Activated CD4-positive, CD25-positive, alpha-beta regulatory T cell (primary cell): ENCODE measurements around the gene ADSS1.

Experiments used
- DNase-seq, 4 experiments: peaks; one replicate each; lab custom pipeline; 2025; lab: John Stamatoyannopoulos, UW

The ADSS1 gene

DNA sequence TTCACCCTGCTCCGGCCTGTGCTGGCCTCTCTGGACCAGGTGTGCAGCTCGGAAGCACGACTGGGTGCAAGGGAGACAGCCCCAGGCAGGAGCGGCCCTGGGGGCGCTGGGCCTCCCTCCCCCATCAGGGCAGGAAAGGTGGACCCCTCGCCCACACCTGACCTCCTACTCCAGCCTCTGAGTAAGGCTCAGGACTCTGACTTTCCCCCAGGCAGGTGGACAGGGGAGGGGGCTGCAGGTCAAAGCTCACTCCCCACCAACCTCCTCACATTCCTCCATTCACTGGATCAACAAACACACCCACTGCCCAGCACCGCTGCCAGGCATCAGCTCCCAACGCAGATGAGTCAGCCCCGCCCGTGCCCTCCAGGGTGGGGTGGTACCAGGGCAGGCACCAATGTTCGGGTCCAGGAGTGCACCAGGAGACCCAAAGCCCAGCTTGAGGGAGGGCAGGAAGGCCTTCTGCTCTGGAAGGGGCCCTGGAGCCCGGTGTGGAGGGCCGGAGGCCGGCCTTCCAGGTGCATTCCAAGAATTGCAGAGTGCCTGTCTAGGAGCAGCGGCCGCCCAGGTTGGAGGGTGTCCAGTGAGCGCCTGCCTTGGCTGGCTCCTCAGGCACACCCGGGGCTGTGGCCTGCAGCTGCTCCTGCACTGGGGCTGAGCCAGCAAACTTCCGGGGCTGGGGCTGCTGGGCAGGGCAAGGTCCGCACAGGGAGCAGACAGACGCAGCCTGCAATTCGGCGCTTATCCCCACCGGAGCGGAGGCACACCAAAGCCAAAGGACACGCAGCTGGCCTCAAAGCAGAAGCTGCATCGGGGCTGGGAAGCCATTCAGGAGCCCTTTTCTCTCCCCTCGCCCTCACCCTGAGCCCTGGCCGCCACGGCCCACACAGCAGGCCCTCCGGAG lies 36.2 kb upstream of the ADSS1 start:
- no peak for DNase-seq

DNA sequence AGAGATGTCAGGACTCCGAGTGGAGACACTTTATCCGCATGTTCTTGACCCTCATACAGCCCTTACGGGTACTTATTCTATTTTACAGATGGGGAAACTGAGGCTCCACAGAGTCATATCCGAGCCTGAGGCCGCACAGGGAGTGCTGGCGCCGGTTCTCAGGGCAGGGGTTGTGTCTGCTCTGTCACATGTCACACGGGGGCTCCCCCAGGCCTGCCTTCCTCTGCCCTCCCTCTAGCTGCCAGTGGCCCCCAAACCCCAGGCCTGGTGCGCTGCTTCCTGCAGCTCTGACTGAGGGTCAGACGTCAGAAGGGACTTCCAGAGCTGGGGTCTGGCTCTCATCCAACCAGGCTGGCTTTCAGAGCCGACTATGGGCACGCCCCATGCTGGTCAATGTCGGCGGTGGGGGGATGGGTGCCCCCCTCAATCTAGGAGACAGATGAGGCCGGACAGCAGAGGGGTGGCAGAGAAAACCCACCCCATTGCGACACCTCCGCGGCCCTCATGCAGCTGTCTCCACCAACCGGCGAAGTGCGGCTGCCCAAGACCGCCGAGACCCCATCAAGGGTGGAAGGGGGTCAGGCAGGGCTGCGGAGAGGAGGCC lies 35.4 kb upstream of the ADSS1 start:
- DNase-seq: no peak

DNA sequence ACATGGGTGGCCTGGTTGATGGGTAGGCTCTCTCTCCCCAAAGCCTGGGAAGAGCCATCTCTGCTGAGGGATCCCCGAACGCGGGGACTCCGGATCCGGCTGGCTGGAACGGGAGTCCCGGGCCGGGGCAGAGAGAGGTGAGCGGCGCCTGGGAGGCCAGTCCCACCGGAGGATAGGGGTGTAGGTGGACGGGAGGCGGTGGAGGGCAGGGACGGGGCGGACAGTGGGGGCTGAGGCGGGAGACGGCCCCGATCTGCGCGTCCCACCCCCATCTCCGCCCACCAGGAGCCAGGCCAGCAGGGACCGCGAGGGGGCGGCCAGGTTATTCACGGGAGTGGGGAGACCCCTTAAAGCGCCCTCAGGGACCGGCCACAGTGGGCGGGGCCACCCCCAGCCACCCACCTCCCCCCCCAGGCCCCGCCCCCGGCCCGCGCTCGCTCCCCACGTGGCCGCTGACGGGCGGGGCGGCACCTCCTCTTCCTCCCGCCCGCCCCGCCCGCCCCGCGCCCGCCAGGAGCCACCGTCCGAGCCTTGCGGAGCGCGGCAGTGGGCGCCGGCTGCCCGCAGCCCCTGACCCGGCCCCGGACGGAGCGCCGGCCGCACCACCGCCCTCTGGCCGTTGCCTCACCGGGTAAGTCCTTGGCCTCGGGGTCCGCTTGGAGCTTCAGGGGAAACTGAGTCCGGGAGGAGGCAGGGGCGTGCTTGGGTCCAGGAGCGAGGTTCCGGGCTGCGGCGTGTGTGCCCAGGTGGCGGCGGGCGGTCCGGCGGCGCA lies 34.7 kb upstream of the ADSS1 start, which contains the start of gene INF2:
TSS of gene INF2 (plus strand) at position 510 of the 772 bp plus-strand sequence. CDS start 11,748 bp downstream, outside the sequence.
- DNase-seq: peak in 3 of 4 experiments; percentile 24 to 39 (median 31)

DNA sequence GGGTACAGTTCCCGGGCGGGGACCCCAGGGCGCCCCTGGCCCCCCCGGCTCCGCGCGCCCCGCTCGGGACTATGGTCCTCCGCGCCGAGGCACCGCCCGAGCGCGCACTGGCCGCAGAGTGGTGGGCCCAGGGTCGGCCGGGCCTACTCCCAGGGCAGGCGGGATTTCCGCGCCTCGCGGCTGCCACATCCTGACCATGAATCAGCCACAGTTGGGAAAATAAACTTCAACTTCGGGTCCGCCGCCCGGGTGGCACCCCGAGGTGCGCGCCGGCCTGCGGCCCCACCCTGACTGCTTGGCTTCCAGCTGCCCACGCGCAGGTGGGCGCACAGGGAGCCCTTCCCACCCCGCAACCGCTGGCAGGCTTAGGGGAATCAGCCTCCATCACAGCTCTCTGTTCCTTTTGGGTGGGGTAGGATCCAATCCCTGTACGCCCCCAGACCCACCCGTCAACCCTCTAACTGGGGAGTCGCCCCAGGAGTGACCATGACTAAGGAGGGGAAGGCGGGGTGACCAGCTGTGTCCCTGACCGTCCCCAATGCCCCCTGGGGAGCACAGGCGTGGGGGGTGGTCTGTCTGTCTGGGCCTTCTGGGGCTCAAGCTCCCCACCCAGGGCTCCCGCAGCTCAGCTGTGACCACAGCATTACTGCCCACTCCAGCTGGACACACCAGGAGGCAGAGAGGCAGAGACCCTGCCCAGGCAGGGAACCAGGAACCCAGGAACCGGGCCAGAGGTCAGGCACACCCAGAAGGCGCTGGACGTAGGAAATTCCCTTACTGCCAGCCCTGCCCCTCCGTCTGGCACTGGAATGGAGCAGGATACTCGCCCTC lies 33.9 kb upstream of the ADSS1 start:
- DNase-seq: no peak

DNA sequence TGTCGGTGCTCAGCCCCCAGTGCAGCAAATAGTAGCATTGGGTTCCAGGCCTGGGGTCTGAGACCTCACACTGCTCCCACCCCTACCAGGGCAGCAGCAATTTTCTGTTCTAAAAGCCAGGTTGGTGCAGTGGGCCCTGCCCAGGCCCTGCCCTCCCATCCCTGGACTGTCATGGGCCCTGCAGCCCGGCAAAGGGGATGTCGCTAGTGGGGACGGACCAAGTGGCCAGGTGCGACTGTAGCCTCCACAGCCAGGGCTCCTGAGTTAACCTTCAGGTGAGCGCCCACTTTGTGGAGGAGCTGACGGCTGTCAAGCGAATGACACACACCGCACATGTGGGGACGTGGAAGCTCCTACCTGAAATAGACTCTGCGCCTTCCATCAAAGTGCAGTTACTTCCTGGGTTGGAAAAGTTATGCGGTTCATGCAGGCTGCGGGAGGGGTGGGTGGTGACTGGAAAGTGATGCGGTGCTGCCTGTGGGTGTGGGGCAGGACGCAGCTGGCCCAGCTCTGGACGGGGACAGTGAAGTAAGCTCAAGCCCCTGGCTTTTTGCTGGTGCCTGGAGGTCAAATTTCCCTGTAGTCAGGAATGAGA lies 33.1 kb upstream of the ADSS1 start:
- no peak for DNase-seq

DNA sequence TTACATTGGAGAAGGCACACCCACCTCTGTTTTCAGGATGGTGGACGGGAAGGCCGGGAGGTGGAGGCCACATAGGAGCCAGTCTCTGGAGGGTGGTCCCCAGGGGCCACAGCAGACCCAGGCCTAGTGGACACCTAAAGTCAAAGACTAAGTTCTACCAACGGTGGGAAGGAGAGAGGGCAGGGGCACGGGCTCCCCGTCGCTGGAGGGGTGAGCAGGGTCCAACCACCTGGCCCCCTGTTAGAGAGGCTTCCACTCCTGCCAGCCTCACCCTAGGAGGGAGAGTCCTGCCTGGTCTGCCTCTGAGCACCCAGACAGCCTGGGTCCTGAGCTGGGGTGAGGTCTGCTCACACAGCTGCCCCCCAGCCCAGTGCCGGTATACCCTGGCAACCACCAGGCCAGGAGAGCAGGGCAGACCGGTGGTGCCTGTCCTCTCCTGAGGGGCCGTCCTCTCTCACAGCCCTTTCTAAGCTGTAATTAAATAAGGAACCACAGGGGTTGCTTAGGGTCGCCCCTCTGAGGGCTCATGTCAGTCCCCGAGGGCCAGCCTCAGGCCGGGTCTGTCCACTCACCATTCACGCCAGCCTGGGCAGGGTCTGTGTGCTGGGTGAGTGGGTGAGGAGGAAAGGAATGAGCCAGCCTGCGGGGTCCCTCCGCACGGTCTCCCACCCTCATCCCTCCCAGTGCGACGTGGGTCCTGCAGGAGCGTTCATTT lies 32.3 kb upstream of the ADSS1 start:
- no peak for DNase-seq

DNA sequence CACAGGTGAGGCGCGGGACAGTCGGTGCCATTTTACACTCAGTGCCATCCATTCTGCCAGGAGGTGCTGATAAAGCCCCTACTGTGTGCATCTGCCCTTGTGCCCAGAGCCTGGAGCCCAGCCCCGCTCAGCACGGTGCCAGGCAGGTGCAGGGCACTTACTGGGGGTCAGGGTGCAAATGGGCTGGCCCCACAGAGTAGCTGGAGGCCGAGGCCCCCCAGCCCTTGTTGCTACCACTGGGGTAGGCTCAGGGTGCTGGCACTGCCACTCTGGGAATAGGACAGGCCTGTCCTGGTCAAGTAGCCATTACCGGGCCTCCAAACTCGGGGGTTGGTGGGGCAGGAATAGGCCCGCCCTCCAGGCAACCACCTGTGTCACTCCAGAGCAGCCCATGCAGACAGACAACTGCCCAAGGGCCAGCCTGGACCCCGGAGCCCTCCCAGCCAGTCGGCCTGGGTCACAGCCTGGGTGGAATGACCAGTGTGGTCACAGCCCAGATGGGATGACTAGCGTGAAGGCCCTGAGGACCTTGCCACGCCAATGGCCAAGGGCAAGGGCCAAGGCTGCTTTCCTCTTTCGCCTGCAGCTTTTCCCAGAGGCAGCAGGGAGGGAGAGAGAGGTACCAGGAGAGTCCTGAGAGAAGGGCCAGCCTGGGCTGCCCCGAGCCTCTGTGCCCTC lies 31.6 kb upstream of the ADSS1 start:
- no peak for DNase-seq

DNA sequence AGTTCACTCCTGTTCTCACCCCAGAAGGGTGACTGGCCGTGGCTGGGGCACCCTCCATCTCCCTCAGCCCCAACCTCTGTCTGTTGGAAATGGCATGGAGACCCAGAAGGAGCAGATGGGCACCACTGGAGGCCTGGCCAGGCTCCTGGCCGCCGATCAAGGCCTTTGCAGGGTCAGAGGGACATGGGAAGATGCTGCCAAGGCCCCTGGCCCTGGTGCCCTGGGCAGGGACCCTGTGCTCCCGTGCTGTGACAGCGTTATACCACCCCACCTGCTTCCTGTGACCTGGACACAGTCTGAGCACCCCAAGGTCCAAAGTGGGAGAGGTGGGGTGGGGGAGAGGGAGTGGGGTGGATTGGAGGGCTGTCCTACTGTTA lies 31.1 kb upstream of the ADSS1 start:
- DNase-seq: no peak

DNA sequence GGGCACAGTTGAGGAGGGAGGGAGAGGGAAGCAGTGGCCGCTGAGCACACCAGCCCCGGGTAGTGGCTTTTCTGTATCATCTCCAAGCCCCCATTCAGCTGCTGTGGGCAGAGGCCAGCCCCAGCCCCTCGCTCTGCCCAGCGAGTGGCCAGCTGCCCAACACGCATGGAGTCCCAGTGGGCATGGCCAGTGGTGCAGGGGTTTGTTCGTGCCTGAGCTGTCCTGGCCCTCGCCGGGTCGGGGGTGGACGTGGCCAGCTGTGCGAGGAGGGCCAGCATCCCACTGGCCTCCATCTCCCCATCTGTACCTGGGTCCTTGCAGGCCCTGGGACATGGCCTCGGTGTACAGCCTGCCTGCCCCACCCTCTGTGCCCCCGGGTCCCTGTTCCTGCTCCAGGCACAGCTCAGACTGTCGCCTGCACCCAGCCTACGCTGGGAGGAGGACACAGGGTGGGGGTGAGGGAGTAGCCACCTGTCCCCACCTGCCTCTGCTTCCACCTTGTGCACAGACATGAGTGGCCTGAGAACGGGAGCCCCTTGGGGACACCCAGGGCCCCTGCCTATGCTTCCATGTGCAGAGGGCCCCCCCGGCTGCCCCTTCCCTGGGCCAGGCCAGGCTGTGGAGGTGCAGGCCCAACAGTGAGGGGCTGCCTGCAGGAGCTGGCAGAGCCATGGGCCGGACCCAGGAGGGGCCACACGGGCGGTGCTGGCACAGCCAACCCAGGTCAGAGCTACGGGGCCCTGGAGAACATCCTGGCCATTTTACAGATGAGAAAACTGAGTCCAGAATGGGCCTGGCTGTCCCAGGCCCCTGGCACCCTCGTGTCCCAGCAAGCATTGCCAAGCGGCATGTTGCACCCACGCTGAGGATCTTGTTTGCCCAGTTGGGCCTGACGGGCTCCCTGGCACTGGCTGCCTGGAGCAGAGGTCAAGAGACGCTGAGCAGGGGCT lies 30.3 kb upstream of the ADSS1 start:
- DNase-seq: no peak

DNA sequence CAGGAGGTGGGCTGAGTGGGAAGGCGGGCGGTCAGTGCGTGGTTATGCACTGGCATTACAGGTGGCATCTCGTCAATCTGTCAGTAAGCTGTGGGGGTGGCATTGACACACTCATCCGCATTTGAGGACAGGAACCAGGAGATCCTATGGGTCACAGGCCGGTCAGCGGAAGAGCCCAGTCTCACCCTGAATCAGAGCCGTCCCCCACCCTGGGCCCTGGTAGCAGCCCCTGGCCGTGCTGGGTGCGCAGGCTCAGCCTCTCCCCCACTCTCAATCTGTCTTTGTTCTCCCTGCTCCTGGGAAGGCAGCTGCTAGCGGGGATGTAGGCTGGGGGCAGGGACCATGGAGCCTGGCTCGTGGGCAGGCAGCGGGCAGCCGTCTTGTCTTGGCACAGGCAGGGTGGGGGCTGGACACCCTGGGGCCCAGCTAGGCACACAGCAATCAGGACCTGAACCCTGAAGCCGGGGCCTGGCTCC lies 29.5 kb upstream of the ADSS1 start:
- no peak for DNase-seq

DNA sequence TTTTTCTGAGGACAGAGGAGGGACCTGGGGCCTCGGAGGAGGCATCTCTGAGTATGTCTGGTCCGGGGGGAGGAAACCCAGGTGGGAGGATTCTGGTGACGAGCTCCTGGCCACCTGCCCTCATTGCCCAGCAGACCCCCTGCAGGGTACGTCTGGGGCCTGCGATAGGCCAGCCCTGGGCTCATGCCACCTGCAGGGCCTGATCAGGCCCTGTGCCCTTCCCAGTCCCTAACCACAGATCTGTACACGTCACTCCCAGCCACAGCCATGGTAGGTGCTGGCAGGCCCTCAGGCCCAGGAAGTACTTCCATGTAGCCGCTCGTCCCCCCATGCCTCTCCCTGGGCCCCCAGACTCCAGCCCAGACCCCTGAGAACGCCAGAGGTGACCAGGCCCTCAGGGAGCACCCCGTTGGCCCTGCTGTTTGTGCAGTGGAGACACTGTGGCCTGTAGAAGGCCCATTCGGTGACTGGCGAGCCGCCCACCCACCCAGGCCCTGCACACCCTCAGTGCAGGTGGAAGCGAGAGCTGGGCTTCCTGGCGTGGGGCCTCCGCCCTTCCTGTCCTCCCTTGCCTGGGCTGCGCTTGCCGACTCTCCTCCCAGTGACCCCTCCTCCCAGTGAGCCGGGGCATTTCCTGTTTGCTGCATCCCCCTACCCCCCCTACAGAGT lies 28.9 kb upstream of the ADSS1 start:
- DNase-seq: peak in 1 of 4 experiments; percentile 52

DNA sequence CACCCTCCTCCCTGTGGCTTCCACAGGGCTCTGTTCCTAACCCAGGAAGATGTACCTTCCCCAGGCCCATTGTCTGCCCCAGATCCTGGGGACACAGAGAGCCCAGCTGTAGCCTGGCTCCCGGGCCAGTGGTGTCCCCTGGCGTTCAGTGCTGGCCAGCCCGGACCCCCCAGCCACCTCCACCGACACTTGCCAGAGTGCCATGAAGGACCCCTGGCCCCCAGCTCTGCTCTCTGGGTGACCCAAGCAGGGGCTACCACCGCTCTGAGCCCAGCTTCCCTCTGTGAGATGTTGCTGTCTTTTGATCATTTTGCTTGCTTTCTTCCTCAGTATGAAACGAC lies 28.4 kb upstream of the ADSS1 start:
- DNase-seq: no peak

DNA sequence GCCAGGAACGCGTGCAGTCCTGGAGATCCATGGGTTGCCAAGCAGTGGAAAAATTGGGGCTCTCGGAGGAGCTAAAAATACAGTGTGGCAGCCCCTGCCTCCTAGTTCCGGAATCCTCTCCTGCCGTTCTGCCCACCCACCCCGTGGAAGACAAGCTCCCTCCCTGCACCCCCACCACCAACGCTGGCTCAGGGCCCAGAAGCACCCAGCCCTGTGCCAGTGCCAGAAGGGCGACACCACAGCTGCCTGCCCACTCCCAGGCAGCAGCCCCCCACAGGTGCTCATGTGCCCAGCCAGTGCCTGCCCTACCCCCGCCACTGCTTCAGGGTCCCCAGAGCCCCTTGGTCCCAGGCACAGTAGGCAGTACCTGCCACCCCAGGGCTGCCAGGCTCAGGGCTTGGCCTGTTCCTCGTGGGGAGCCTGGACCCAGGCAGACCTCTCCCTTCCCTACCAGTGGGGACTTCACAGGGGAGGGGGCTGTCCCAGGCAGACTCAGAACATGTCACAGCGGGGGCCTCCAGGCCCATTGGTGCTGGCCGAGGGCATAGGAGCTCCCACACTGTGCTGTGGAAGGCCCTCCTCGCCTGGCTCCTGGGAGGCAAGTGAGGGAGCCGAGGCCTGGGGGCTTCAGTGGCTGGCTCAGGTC lies 27.2 kb upstream of the ADSS1 start:
- DNase-seq: no peak

DNA sequence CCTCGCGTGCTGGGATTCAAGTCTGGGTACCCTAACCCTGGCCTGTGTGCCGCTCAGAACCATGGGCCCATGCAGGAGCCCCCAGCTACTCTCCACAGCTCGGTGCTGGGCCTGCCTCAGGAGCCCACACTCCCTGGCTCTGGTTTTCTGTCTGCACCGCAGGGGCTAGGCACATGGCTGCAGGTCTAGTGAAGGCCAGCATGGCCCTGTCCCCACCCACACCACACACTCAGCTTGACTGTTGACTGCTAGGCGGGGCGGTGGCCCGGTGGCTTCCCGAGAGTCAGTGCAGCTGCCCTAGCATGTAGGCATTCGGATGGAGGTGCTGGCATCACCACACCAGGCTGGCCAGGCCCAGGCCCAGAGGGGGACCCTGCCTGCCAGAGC lies 26.7 kb upstream of the ADSS1 start:
- no peak for DNase-seq

DNA sequence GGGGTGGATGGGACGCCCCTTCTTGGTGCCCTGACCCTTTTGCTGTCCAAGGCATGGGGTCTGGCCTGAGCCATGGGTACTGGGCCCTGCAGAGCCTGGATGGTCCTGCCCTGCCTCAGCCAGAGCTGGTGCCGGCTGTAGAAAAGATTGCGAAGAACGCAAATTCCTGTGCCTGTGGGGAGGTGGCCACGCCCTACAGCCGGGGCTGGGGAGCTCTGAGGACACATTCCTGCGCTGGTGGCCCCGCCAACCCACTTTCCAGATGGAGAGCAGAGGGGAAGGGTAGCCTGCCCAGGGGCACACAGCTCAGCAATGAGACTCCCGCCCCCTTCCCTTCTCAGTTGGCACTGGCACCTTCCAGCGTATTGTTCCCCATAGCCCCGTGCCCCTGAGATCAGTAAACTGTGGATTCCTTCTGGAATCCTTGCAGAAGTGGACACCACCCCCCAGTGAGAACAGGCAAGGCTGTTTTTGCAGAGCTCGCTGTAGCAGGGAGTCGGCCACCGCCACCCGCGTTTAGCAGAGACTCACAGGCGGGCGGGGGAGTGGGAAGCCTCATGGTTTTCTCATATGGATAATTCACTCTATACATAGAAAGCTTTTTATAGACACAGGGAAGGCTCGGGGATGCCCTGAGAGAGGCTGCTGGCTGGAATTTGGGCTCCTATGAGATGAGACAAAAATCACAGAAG lies 26.0 kb upstream of the ADSS1 start:
- no peak for DNase-seq

DNA sequence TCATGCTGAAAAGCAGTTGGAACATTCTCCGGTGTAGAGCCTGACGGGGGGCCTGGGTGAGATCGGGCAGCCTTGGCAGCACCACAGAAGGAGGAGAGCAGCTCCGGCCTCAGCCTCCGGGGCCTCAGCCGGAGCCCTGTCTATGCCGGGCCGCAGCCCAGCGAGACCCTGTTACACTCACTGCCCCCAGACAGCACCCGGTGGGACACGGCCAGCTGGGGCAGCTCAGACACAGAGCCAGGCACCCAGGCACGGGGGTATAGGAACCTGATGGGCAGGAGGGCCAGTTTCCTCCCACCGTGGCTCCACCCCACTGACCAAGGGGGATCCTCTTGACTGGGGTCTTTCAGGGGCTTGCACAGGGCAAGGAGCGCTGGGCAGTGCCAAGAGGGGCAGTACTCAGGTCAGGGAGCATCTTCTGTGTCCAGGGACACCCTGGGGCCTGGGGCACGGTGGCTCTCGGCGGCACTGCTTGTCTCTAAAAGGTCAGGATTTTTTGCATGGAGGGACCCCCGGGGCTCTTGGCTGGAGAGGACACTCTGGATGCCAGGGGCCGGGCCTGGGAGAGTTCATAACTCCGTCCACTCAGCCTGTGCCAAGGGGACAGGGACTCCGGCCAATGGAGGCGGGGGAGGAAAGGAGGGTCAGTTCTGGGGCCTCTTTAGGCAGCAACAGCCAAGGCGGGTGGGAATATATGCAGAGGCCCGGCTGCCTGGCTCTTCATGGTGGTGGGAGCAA lies 25.2 kb upstream of the ADSS1 start:
- DNase-seq: no peak

DNA sequence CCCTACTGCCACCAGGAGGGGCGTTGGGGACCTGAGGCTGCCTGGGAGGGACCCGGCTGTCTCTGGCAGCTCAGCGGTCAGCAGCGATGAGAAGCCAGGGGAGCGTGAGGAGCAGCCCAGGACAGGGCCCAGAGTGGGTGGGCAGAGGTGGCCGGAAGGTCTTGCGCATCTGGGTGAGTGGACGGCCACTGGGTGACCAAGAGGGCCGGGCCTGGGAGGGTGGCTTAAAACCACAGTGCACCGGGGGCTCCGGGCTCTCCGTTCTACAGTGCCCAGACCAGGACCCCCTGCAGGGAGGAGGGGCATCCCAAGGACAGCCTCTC lies 24.6 kb upstream of the ADSS1 start:
- no peak for DNase-seq
